ENCODE data around the gene SLC22A12.

The SLC22A12 gene

GRCh38 chr11:64622681-64623080 is 31.7 kb downstream of the SLC22A12 start:
- Histone ChIP-seq H3K9me3 (ENCODE audit: insufficient read depth, low read depth, low read length) (no peaks in the 10 kb centered on the region), H3K27ac (ENCODE audit: low read length) (no peak overlapping the region)

GRCh38 chr11:64624883-64625481 is 34.0 kb downstream of the SLC22A12 start:
- H3K27me3 ChIP-seq (ENCODE audit: insufficient read depth, low read length) = peaks cover 7% of the 10 kb centered on the region
- H3K4me1 ChIP-seq (ENCODE audit: insufficient read depth, low read length) = peaks cover 2% of the 10 kb centered on the region; the same call in 1 of the 2 replicates
- H3K4me3 ChIP-seq (ENCODE audit: low read length) = no peak overlapping the region
- no peaks in the 10 kb centered on the region for H3K9me3 ChIP-seq (ENCODE audit: insufficient read depth, low read depth, low read length)
- no peaks in the 10 kb centered on the region; the same call in 1 of the 2 replicates for H3K36me3 ChIP-seq (ENCODE audit: insufficient read depth, low read depth, low read length)
- H3K27ac ChIP-seq (ENCODE audit: low read length) = no peak overlapping the region
- H3K9ac ChIP-seq (ENCODE audit: low read depth, low read length) = no peak overlapping the region

More at GRCh38 chr11:64622681-64623080, 31.7 kb downstream of the SLC22A12 start:
- H3K36me3 ChIP-seq (ENCODE audit: insufficient read depth, low read depth, low read length) = no peaks in the 10 kb centered on the region
- H3K9ac ChIP-seq (ENCODE audit: low read depth, low read length) = no peak overlapping the region
- peaks cover 5% of the 10 kb centered on the region; the same call in 1 of the 2 replicates for H3K4me1 ChIP-seq (ENCODE audit: insufficient read depth, low read length)
- no peaks in the 10 kb centered on the region for H3K27me3 ChIP-seq (ENCODE audit: insufficient read depth, low read length)
- no peak overlapping the region for H3K4me3 ChIP-seq (ENCODE audit: low read length)

GRCh38 chr11:64626637-64627036 is 35.6 kb downstream of the SLC22A12 start:
- no peak overlapping the region for H3K27ac ChIP-seq (ENCODE audit: low read length)
- no peak overlapping the region for H3K4me3 ChIP-seq (ENCODE audit: low read length)
- peaks cover 2% of the 10 kb centered on the region; the same call in 1 of the 2 replicates for H3K4me1 ChIP-seq (ENCODE audit: insufficient read depth, low read length)
- peaks cover 20% of the 10 kb centered on the region for H3K27me3 ChIP-seq (ENCODE audit: insufficient read depth, low read length)
- no peaks in the 10 kb centered on the region for H3K9me3 ChIP-seq (ENCODE audit: insufficient read depth, low read depth, low read length)
- H3K9ac ChIP-seq (ENCODE audit: low read depth, low read length) = no peak overlapping the region
- H3K36me3 ChIP-seq (ENCODE audit: insufficient read depth, low read depth, low read length) = no peaks in the 10 kb centered on the region; the same call in 1 of the 2 replicates

GRCh38 chr11:64627371-64627770 is 36.4 kb downstream of the SLC22A12 start:
- no peak overlapping the region for H3K27ac ChIP-seq (ENCODE audit: low read length)
- peaks cover 26% of the 10 kb centered on the region for H3K27me3 ChIP-seq (ENCODE audit: insufficient read depth, low read length)
- peaks cover 2% of the 10 kb centered on the region; the same call in 1 of the 2 replicates for H3K4me1 ChIP-seq (ENCODE audit: insufficient read depth, low read length)
- H3K4me3 ChIP-seq (ENCODE audit: low read length) = no peak overlapping the region
- no peaks in the 10 kb centered on the region for H3K9me3 ChIP-seq (ENCODE audit: insufficient read depth, low read depth, low read length)
- H3K36me3 ChIP-seq (ENCODE audit: insufficient read depth, low read depth, low read length) = no peaks in the 10 kb centered on the region; the same call in 1 of the 2 replicates
- no peak overlapping the region for H3K9ac ChIP-seq (ENCODE audit: low read depth, low read length)

- no peaks in the 10 kb centered on the region for H3K9me3 ChIP-seq (ENCODE audit: insufficient read depth, low read depth, low read length)
- no peak overlapping the region for H3K4me3 ChIP-seq (ENCODE audit: low read length)
- H3K27ac ChIP-seq (ENCODE audit: low read length) = no peak overlapping the region
- H3K9ac ChIP-seq (ENCODE audit: low read depth, low read length) = no peak overlapping the region
- H3K27me3 ChIP-seq (ENCODE audit: insufficient read depth, low read length) = peaks cover 31% of the 10 kb centered on the region
- no peaks in the 10 kb centered on the region; the same call in 1 of the 2 replicates for H3K36me3 ChIP-seq (ENCODE audit: insufficient read depth, low read depth, low read length)
- peaks cover 2% of the 10 kb centered on the region; the same call in 1 of the 2 replicates for H3K4me1 ChIP-seq (ENCODE audit: insufficient read depth, low read length)
These were observed 37.6 kb downstream of the SLC22A12 start for GRCh38 chr11:64628596-64628995.

GRCh38 chr11:64629103-64629502 is 38.1 kb downstream of the SLC22A12 start:
- Histone ChIP-seq H3K4me1 (ENCODE audit: insufficient read depth, low read length) (peaks cover 2% of the 10 kb centered on the region; the same call in 1 of the 2 replicates), H3K36me3 (ENCODE audit: insufficient read depth, low read depth, low read length) (no peaks in the 10 kb centered on the region; the same call in 1 of the 2 replicates), H3K9ac (ENCODE audit: low read depth, low read length) (no peak overlapping the region), H3K4me3 (ENCODE audit: low read length) (no peak overlapping the region), H3K27ac (ENCODE audit: low read length) (no peak overlapping the region), H3K9me3 (ENCODE audit: insufficient read depth, low read depth, low read length) (no peaks in the 10 kb centered on the region), H3K27me3 (ENCODE audit: insufficient read depth, low read length) (peaks cover 31% of the 10 kb centered on the region)

GRCh38 chr11:64629796-64630562 is 39.0 kb downstream of the SLC22A12 start:
- Histone ChIP-seq H3K4me3 (ENCODE audit: low read length) (peak overlapping the region; percentile 47; the same call in 1 of the 2 replicates), H3K4me1 (ENCODE audit: insufficient read depth, low read length) (peaks cover 2% of the 10 kb centered on the region; the same call in 1 of the 2 replicates), H3K9ac (ENCODE audit: low read depth, low read length) (no peak overlapping the region), H3K27ac (ENCODE audit: low read length) (no peak overlapping the region), H3K9me3 (ENCODE audit: insufficient read depth, low read depth, low read length) (no peaks in the 10 kb centered on the region), H3K36me3 (ENCODE audit: insufficient read depth, low read depth, low read length) (no peaks in the 10 kb centered on the region; the same call in 1 of the 2 replicates), H3K27me3 (ENCODE audit: insufficient read depth, low read length) (peaks cover 31% of the 10 kb centered on the region)

GRCh38 chr11:64631675-64632074 is 40.7 kb downstream of the SLC22A12 start:
- no peak overlapping the region for H3K4me3 ChIP-seq (ENCODE audit: low read length)
- H3K36me3 ChIP-seq (ENCODE audit: insufficient read depth, low read depth, low read length) = no peaks in the 10 kb centered on the region; the same call in 1 of the 2 replicates
- H3K4me1 ChIP-seq (ENCODE audit: insufficient read depth, low read length) = peaks cover 2% of the 10 kb centered on the region; the same call in 1 of the 2 replicates
- peaks cover 33% of the 10 kb centered on the region for H3K27me3 ChIP-seq (ENCODE audit: insufficient read depth, low read length)
- H3K9me3 ChIP-seq (ENCODE audit: insufficient read depth, low read depth, low read length) = no peaks in the 10 kb centered on the region
- H3K9ac ChIP-seq (ENCODE audit: low read depth, low read length) = no peak overlapping the region
- no peak overlapping the region for H3K27ac ChIP-seq (ENCODE audit: low read length)

- H3K4me1 ChIP-seq (ENCODE audit: insufficient read depth, low read length) = peaks cover 2% of the 10 kb centered on the region; the same call in 1 of the 2 replicates
- H3K27me3 ChIP-seq (ENCODE audit: insufficient read depth, low read length) = peaks cover 37% of the 10 kb centered on the region
- H3K9me3 ChIP-seq (ENCODE audit: insufficient read depth, low read depth, low read length) = no peaks in the 10 kb centered on the region
- no peak overlapping the region for H3K27ac ChIP-seq (ENCODE audit: low read length)
- no peak overlapping the region for H3K4me3 ChIP-seq (ENCODE audit: low read length)
- H3K9ac ChIP-seq (ENCODE audit: low read depth, low read length) = no peak overlapping the region
- H3K36me3 ChIP-seq (ENCODE audit: insufficient read depth, low read depth, low read length) = no peaks in the 10 kb centered on the region; the same call in 1 of the 2 replicates
These were observed 41.2 kb downstream of the SLC22A12 start for GRCh38 chr11:64632237-64632636.

GRCh38 chr11:64632654-64633053 is 41.6 kb downstream of the SLC22A12 start:
- no peak overlapping the region for H3K9ac ChIP-seq (ENCODE audit: low read depth, low read length)
- H3K4me1 ChIP-seq (ENCODE audit: insufficient read depth, low read length) = peaks cover 2% of the 10 kb centered on the region; the same call in 1 of the 2 replicates
- H3K4me3 ChIP-seq (ENCODE audit: low read length) = no peak overlapping the region
- peaks cover 41% of the 10 kb centered on the region for H3K27me3 ChIP-seq (ENCODE audit: insufficient read depth, low read length)
- H3K9me3 ChIP-seq (ENCODE audit: insufficient read depth, low read depth, low read length) = no peaks in the 10 kb centered on the region
- no peak overlapping the region for H3K27ac ChIP-seq (ENCODE audit: low read length)
- H3K36me3 ChIP-seq (ENCODE audit: insufficient read depth, low read depth, low read length) = no peaks in the 10 kb centered on the region; the same call in 1 of the 2 replicates

GRCh38 chr11:64633555-64634159 is 42.6 kb downstream of the SLC22A12 start:
- Histone ChIP-seq H3K27ac (ENCODE audit: low read length) (no peak overlapping the region), H3K36me3 (ENCODE audit: insufficient read depth, low read depth, low read length) (no peaks in the 10 kb centered on the region; the same call in 1 of the 2 replicates), H3K9me3 (ENCODE audit: insufficient read depth, low read depth, low read length) (no peaks in the 10 kb centered on the region), H3K9ac (ENCODE audit: low read depth, low read length) (no peak overlapping the region), H3K27me3 (ENCODE audit: insufficient read depth, low read length) (peaks cover 51% of the 10 kb centered on the region), H3K4me3 (ENCODE audit: low read length) (no peak overlapping the region), H3K4me1 (ENCODE audit: insufficient read depth, low read length) (peaks cover 2% of the 10 kb centered on the region; the same call in 1 of the 2 replicates)

Measured in iPS-20b (cell line).